HG03196 (cell line): ENCODE measurements around the gene CST11.

Experiments
- ATAC-seq: cut with Tn5 transposase; IDR thresholded peaks from one replicate; pipeline ENCODE4 v1.9.1; 2021; ENCODE audit not compliant: unreplicated experiment

The CST11 gene

DNA sequence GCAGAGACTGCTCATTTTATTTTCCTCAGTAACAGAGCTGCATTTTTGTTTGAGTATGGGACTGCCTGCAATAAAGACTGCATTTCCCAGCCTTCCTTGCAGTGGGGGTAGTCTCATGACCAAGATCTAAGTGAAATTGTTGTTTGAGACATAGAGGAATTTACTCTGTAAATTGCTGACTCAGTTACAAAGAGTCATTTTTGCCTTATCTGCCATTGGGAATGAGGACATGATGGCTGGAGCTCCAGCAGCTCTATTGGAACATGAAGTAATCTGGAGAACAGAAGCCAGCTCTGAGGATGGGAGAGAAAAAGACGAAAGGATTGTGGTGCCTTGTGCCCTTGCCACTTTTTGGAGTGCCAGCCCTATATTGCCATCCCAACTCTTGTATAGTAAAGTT is 2.1 kb upstream of the CST11 start:
- ATAC-seq: no peak

DNA sequence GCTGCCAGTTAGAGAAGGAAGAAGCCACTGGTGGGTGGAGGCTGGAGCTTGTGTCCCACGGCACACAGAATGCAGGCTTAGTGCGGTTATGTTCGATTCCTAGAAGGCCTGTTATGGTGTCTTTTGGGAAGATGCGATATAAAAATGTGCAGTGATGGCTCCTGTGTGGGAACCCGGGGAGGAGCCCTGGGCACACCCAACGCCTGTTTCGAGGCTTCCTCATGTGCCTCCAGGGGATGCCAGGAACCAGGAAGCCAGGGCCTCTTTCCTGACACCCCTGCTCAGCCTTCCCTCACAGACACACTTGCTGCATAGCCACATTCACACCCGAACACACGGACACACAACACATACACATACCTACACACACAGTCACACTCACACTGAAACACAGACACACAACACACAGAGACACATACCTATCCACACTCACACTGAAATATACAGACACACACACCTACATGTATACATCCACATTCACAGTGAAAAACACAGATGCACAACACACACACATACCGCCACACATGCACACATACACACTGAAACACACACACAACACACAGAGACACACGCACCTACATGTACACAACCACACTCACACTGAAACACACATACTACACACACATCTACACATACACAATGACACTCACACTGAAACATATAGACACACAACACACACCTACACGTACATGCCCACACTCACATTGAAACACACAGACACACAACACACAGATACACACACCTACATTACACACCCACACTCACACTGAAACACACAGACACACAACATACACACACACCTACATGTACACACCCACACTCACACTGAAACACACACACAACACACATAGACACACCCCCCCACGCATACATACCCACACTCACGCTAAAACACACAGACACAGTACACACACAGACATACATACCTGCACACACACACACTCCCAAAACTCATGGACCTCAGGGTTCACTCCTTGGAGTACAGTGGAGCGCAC is 1.2 kb upstream of the CST11 start:
- ATAC-seq: no peak

DNA sequence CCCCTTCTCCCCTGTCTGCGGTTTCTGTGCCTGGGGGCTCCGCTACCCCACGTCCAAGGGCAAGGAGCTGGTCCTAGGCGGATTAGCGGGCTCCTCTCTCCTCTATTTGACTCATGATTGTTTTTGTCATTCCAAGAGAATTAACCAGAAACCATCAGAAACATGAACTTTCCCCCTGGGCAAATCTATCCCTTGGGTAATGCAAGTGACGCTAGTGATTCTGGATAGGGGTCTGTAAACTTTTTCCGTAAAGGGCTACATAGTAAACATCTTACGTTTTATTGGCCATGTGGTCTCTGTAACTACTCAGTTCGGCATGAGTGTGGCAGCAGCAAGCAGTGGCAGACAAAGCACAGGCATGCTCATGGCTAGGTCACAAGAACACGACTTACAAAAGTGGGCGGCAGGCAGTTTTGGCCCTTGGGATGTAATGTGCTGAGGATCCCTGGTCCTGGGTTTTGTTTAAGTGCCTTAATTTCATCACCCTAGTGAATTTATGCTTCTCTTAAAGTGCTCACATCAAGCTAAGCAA is 654 bp downstream of the CST11 start:
- no peak for ATAC-seq

DNA sequence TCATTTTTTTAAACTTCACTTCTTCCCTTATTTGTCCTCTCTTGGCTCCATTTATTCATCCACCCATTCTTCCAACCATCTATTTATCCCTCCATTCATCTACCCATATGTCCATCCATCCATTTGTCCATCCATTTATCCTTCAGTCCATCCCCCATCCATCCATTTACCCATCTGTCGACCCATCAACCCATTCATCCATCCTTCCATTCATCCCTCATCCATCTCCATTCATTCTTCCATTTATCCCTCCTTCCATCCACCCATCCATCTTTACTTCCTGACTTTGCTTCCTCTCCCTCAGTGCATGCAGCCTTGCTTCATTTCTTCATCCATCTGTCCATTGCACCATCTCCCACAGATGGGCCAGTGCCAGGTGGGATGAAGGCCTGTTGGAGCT is 1.8 kb downstream of the CST11 start:
- no peak for ATAC-seq

DNA sequence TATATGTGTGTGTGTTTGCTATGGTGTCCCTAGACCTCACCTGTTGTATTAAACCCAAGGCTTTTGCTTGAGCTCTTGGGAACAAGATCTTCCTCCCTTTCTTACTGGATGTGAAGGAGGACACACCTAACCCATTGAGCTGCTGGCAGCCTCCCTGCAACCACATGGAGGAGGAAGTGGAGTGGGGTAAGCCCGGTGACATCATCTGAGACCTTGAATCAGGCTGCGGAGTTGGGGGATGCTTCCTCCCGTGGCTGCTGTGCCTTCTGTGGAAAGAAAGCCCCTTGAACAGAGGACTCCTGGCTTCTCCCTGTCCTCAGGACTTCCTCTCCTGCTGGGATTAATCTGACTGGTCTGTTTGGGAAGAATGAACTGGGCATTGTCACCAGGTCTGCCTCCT is 3.3 kb downstream of the CST11 start:
- ATAC-seq: no peak

DNA sequence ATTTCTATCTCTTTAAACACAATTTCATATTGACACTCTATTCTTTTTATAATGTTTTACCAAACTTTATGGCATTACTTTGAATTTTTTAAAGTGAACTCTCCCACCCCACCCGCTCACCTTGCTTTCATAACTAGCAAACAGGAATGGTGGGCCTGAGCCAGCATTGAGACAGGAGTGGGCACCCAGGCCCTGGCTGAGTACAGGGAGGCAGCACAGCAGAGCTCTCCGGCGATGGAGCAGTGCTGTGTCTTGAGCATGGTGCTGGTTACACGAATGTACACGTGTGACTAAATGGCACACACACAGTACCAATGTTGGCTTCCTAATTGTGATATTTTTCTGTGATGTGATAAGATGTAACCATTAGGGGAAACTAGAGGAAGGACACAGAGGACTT is 4.5 kb downstream of the CST11 start:
- ATAC-seq: no peak

DNA sequence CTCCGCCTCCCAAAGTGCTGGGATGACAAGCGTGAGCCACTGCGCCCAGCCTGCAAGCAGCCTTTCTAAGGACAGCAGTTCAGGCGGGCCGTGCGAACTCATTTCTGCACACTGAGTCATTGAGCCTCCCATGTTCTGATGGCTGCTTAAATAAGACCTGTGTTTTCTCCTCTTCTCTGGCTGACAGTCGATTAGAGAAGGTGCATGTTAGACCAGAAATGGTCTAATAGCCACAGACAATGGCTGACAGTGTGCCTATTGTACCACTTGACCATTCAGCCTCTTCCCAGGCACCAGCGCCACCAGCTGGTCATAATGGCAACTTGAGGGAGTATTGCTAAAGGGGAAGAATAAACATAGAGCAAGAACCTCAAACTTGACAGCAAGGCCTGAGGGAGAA is 6.2 kb downstream of the CST11 start:
- ATAC-seq: no peak

DNA sequence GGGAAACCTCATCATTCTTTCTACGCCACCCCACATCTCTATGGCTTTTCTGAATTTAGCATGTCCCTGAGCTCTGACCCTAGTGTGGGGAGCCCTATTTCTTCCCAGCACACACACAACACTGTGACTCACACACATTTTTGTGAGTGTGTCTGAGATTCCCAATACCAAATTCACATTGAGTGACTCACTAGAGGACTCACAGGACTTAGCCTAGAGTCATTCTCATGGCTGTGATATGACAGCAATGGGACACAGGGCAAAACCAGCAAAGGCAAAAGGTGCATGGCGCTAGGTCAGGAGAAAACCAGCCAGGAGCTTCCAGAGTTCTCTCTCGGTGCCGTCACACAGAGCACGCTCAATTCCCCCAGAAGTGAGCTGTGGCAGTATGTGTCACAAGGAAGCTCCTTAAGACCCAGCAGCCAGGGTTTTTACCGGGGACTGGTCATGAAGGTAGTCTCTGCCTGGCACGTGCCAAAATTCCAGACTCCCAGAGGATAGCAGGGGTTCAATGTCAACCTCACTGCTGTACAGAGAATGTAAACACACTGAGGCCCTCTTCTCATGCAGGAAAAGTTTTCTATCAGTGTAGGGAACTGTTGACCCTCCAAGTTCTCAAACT is 7.0 kb downstream of the CST11 start:
- no peak for ATAC-seq

DNA sequence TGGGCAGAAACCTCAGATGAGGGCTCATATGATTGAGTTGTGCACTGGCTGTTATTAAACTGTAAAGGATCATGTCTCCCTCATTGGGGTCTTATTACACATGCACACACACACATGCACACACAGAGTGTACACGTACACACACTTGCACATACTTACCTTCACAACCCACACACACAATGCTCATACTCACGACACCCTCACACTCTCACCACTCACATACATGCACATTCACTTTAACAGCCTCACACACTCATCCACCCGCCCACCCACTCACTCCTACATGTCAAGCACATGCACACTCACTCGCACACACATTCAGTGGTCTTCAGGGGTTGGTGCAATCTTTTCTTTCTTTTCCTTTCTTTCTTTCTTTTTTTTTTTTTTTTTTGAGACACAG is 7.8 kb downstream of the CST11 start:
- ATAC-seq: no peak

DNA sequence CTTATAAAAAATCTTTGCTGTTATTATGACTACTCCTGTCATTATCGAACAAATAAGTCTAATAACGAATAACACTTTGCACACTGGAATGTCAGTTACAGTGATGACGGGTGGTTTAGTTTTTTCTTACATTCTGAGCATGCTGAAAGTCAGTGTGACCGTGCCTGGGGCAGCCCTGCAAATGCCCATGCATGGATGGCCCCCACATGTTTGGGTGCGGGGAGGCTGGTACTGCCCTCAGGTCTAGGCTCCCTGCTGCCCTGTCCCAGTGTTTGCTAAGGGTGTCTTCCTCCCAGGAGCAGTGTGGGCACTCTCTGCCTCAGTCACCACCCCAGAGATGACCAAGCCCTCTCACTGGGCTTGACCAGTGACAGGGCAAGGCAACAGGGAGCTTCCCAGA is 10.2 kb downstream of the CST11 start:
- no peak for ATAC-seq

DNA sequence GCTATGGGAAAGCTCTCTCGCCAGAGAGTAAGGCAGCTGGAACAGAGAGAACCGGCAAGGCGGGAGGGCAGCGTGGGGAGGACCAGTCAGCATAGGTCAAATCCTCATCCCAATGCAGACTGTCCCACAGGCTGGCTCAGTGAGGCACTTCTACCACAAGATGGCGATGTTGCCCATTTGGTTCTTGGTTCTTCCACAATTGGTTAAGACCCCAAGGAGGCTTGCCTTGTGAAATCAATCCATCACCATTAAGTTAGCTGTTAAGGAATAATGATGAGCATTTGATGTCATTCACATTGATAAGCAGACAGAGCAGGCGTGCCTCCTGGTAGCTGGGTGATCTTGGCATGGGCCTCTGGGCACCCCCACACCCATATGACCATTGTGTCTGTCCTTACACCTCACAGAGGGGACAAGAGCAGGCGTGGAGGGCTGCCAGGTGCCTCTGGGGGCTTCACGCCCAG is 10.8 kb downstream of the CST11 start:
- peak; percentile 63 for ATAC-seq

DNA sequence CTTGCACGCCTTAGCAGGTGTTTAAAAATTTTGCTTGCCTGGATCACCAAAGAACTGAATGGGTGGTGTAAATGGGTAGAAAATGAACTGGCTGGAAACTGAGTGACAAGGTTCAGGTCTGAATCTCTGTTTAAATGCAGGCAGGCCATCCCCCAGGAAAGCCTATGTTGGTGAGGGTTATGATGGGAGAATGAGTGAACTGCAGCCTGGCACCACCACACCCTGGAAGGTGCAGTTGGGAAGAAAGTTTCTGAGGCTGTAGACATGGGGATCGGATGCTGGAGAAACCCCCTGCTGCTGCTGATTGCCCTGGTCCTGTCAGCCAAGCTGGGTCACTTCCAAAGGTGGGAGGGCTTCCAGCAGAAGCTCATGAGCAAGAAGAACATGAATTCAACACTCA is 12.7 kb downstream of the CST11 start:
- no peak for ATAC-seq

DNA sequence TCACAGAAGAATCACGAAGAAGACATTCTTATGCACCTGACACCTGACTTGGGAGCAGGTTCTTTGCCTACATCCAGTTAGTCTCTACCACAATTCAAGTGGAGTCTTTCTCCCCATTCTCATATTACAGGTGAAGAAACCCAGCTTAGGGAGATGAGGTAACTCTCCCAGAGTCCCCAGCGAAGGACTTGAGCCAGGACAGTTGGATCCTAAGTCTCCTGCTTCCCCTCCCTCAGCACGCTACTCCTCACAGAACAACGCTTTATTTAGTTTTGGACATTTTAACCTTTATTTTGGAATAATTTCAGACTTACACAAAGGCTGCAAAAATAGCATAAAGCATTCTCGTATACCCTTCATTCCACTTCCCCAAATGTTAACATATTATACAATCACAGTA is 14.0 kb downstream of the CST11 start:
- no peak for ATAC-seq

DNA sequence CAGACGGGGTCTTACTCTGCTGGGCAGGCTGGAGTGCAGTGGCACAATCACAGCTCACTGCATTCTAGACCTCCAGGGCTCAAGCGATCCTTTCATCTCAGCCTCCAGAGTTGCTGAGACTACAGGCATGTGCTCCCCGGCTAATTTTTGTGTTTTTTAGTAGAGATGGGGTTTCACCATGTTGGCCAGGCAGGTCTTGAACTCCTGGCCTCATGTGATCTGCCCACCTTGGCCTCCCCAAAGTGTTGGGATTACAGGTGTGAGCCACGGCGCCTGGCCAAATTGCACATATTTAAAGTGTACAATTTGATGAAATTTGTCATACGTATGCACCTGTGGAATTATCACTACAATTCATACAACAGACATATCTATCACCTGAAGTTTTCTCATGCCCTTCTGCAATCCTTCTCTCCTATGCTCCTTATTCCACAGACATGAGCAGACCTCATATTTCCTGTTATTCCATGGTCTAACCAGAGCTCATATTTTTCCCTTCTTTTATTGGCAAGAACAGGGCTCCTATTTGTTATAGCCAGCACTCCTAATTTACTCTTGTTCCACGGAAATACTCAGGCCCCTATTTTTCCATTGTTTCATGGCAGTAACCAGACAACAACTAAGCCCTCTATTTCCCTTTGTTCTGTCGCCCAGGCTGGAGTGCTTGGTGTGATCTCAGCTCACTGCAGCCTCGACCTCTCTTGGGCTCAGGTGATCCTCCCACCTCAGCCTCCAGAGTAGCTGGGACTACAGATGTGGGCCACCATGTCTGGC is 15.4 kb downstream of the CST11 start:
- ATAC-seq: no peak

DNA sequence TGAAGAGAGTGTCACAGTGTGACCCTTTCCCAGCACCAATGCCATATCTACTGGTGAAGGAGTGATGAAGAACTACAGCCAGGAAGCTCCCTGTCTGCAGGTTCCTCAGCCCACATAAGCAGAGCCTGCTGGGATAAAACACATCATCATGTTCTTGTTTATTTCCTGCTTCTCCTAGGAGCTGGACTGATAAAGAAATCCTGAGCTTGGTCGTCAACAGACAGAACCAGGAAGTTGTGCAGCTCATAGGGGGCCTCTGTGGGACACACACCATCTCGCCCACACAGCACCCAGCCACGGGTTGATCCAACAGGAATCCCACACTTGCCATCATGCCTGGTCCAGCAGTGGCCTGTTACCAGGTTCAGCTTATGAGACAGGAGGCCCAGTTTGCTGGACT is 16.0 kb downstream of the CST11 start:
- ATAC-seq: no peak

DNA sequence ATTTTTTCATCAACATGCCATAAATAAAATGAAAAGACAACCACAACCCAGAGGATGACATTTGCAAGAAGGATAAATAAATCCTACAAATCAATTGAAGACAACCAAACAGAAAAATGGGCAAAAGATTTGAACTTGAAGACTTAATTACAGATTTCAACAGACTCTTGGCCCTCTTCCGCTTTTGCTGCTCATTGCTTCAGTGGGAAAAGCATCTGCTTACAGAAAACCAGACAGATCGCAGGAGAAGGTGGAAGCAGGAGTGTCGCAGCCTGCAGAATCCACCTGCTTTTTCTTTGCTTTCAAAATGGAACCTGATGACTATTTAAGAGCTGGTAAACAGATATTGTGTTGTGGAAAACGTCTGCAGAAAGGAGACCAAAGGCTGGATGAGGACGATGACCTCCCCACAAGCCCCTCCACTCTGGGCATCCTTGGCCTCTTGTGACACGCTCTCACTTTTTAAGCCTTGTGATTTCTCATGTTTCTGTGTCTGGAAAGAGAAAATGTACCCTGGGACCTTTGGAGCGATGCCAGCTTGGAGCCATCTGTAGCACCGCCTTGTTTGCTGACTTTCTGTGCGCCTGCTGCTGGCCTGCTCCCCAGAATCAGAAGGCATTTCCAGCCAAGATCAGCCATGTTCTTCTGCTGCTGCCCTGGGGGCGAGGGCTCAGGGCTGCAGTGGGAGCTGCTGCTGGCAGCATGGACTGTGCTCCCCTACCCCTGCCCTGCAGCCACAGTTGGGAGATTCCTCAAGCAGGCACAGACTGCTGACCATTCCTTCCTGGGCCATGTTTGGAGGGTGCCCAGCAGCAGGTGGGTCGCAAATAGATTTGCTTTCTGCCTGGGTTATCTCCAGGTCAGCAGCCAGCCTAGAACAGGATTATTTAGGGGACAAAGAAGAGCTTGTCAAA is 16.8 kb downstream of the CST11 start:
- no peak for ATAC-seq

DNA sequence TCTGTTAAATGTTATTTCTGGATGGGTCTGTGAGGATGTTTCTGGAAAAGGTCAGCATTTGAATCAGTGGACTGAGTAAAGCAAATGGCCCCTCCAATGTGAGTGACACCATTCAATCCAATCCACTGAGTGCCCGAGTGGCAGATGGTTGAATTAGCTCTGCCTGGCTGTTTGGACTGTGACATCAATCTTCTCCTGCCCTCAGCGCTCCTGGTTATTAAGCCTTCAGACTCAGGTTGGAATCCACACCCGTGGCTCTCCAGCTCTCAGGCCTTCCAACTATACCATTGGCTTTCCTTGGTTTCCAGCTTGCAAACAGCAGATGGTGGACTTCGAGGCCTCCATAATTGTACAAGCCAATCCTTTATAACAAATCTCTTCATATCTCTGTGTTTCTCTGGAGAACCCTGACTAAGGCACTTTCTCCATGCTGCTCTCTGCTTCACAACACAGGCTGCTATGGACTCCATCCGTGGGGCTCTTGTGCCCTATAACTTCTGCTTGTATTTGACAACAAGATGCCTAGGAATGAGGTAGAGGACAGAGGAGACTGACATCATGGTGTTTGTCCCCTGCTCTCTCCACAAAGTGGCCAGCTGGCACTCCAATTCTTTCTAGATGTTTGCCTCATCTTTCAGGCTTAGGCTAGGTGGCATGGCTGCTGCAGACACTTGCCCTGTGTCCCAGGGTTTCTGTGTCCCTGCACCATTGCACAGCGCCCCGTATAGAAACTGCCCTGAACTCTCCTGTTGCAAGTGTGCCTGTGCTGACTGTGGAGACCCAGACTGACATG is 18.0 kb downstream of the CST11 start:
- no peak for ATAC-seq

DNA sequence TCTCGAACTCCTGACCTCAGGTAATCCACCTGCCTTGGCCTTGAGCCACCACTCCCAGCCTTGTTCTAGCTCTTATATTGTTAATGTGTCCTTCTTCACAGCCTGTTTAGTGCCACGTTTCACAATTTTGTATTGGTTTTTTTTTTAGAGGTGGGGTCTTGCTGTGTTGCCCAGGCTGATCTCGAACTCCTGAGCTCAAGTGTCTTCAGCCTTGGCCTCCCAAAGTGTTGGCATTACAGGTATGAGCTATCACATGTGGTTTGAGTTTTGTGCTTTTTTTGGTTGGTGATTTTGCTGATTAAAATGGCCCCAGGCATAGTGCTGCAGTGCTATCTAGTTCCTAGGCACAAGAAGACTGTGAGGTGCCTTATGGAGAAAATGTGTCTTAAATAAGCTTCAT is 19.0 kb downstream of the CST11 start:
- ATAC-seq: no peak

DNA sequence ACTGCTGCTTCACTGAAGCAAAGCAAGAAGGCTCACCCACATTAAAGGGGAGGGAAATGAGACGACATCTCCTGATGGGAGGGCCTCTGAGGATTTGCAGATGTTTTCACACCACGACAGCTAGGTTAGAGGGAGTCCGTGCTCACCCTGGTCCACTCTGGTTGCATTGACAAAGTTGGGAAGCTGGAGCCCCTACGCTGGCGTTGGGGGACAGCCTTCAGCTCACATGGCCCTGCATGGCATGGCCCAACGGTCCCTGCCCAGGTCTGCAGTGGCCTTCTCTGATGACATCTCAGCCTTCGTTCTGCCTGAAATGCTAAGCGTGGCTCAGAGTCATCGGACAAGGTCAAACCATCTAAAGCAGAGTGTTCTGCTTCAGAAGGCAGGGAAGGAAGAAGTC is 27.5 kb downstream of the CST11 start:
- no peak for ATAC-seq
